HG02642 (cell line): ENCODE results near the gene KLHL36.
"Not testable (repeated sequence)": the region's sequence is repeated elsewhere in the genome, so short reads cannot be mapped to it uniquely, and the experiment has no call there.

Source experiments
- ATAC-seq: cut with Tn5 transposase; IDR thresholded peaks from one replicate; pipeline ENCODE4 v1.9.1; 2021; ENCODE audit warnings: mild to moderate bottlenecking; ENCODE audit not compliant: unreplicated experiment, poor library complexity

The KLHL36 gene

GRCh38 chr16:84689111-84689510 is 40.8 kb downstream of the KLHL36 start:
- ATAC-seq = no peak

- ATAC-seq = no peak
Measured at GRCh38 chr16:84690088-84690819, 41.9 kb downstream of the KLHL36 start.

GRCh38 chr16:84692451-84693214 is 44.3 kb downstream of the KLHL36 start:
- no peak for ATAC-seq

- ATAC-seq = not testable (repeated sequence)
Measured at GRCh38 chr16:84693869-84694268, 45.6 kb downstream of the KLHL36 start.

- ATAC-seq = no peak
Measured at GRCh38 chr16:84694980-84695379, 46.7 kb downstream of the KLHL36 start.

- ATAC-seq = no peak
Measured at GRCh38 chr16:84699147-84699711, 50.9 kb downstream of the KLHL36 start.

GRCh38 chr16:84699712-84700445 is 51.6 kb downstream of the KLHL36 start, which contains the start of gene USP10:
TSS of gene USP10 (plus strand) at chr16:84700000. CDS start at chr16:84700091, 91 bp downstream.
- peak; percentile 88 for ATAC-seq

- peak; percentile 22 for ATAC-seq
Measured at GRCh38 chr16:84700446-84701300, 52.4 kb downstream of the KLHL36 start.

- ATAC-seq = no peak
Measured at GRCh38 chr16:84703681-84704080, 55.4 kb downstream of the KLHL36 start.

- no peak for ATAC-seq
Measured at GRCh38 chr16:84704253-84704652, 55.9 kb downstream of the KLHL36 start.

- no peak for ATAC-seq
Measured at GRCh38 chr16:84706856-84707255, 58.5 kb downstream of the KLHL36 start.

GRCh38 chr16:84709609-84710008 is 61.3 kb downstream of the KLHL36 start:
- no peak for ATAC-seq

GRCh38 chr16:84710686-84711085 is 62.4 kb downstream of the KLHL36 start:
- ATAC-seq = no peak
